GM12878 (cell line): ENCODE measurements around the gene SEL1L. TPM values are rescaled to one million over a fixed set of nuclear protein-coding genes. Genes with fewer than 3 reads are reported as not detected.

ENCODE experiments used
- ATAC-seq: fragments of 200-7000 bp; cut with Tn5 transposase; 3 replicates; pipeline ENCODE4 v1.9.1; 2020; ENCODE audit warnings: mild to moderate bottlenecking, moderate library complexity
- BruUV-seq: library from RNA; stranded (reverse); fragments of 400-500 nt; replicated peaks from 2 replicates; lab custom pipeline; 2021; lab: Mats Ljungman, UMichigan
- CTCF ChIA-PET: fragments of 300-600 bp; sonication (Branson Sonifier 250); formaldehyde crosslinking; extraction: SDS; loops from one replicate; lab custom pipeline; 2021; ENCODE audit warnings: inconsistent platforms; lab: Yijun Ruan, JAX
- POLR2A ChIA-PET: fragments of 350-600 bp; formaldehyde crosslinking; extraction: SDS; loops from one replicate; lab custom pipeline; 2021; ENCODE audit warnings: inconsistent platforms; lab: Charles Lee
- RAD21 ChIA-PET: fragments of 300-600 bp; sonication (Branson Sonifier 250); formaldehyde crosslinking; loops from one replicate; lab custom pipeline; 2023; ENCODE audit warnings: antibody characterized with exemption; ENCODE audit not compliant: unreplicated experiment; lab: Charles Lee
- SMC1A ChIA-PET: fragments of 300-600 bp; sonication (Branson Sonifier 250); formaldehyde crosslinking; loops from one replicate; lab custom pipeline; 2023; ENCODE audit not compliant: unreplicated experiment, uncharacterized antibody; lab: Charles Lee
- DNase-seq: peaks from one replicate; pipeline ENCODE4 v3.0.0-alpha.2; 2011; ENCODE audit warnings: low read depth, low spot score
- FAIRE-seq: peaks from 3 replicates; lab custom pipeline; 2011; peaks lifted over from hg19 to GRCh38; lab: Jason Lieb, UNC
- H2AFZ ChIP-seq: 2 replicates; pipeline ENCODE4 v1.6.0; 2011; ENCODE audit warnings: low read depth, low read length, control low read depth; ENCODE audit not compliant: control insufficient read depth
- H3K27ac ChIP-seq: 2 replicates; pipeline ENCODE4 v1.5.1; 2011; ENCODE audit warnings: control low read depth; ENCODE audit not compliant: control insufficient read depth, insufficient read depth
- H3K27me3 ChIP-seq, 2 experiments: replicated peaks in 1 of 2; 2 replicates each; pipeline versions ENCODE4 v1.6.0 to v1.6.1; 2011; ENCODE audit warnings: low read length in 1 of 2; ENCODE audit not compliant: control insufficient read depth in 2 of 2, insufficient read depth in 2 of 2
- H3K36me3 ChIP-seq, 2 experiments: 2 replicates each; pipeline ENCODE4 v1.5.1; 2011; ENCODE audit warnings: low read length in 1 of 2; ENCODE audit not compliant: control insufficient read depth in 2 of 2, insufficient read depth in 2 of 2
- H3K4me1 ChIP-seq: 2 replicates; pipeline ENCODE4 v1.6.1; 2011; ENCODE audit warnings: mild to moderate bottlenecking, low read length, moderate library complexity, mixed read lengths; ENCODE audit not compliant: control insufficient read depth, insufficient read depth
- H3K4me2 ChIP-seq: 2 replicates; pipeline ENCODE4 v1.6.0; 2011; ENCODE audit warnings: control low read depth; ENCODE audit not compliant: control insufficient read depth, insufficient read depth
- H3K4me3 ChIP-seq: fragments of 200-600 bp; sonication (generic); 2 replicates; pipeline ENCODE4 v1.5.1; 2016
- H3K79me2 ChIP-seq: 2 replicates; pipeline ENCODE4 v1.6.0; 2011; ENCODE audit warnings: low read length; ENCODE audit not compliant: control insufficient read depth, insufficient read depth
- H3K9ac ChIP-seq: 2 replicates; pipeline ENCODE4 v1.8.0; 2011; ENCODE audit warnings: low read length, control low read depth, mixed read lengths; ENCODE audit not compliant: control insufficient read depth, insufficient read depth
- H3K9me3 ChIP-seq: replicated peaks from 3 replicates; pipeline ENCODE4 v1.5.1; 2011; ENCODE audit warnings: mild to moderate bottlenecking, low read length; ENCODE audit not compliant: control insufficient read depth, insufficient read depth
- H4K20me1 ChIP-seq: 2 replicates; pipeline ENCODE4 v1.6.0; 2011; ENCODE audit not compliant: control insufficient read depth, insufficient read depth
- ATF2 ChIP-seq: IDR thresholded peaks from 2 replicates; pipeline ENCODE4 v1.6.1; 2012; ENCODE audit warnings: low read length, inconsistent platforms
- ATF7 ChIP-seq: fragments of 450-650 bp; IDR thresholded peaks from 2 replicates; pipeline ENCODE4 v1.6.1; 2016; ENCODE audit warnings: low read depth, mild to moderate bottlenecking
- CHD4 ChIP-seq: fragments of 200-600 bp; sonication (generic); IDR thresholded peaks from 2 replicates; pipeline ENCODE4 v1.6.1; 2016; ENCODE audit warnings: mild to moderate bottlenecking
- EP300 ChIP-seq, 2 experiments: fragments of 150-350 bp in 1 of 2; IDR thresholded peaks; 2 replicates each; pipeline ENCODE4 v1.6.1; 2011 to 2012; ENCODE audit warnings: low read depth in 2 of 2, low read length in 2 of 2, borderline replicate concordance in 1 of 2, improper control_type of control experiment in 1 of 2, inconsistent platforms in 1 of 2; ENCODE audit not compliant: control insufficient read depth in 1 of 2
- JUNB ChIP-seq: IDR thresholded peaks from 2 replicates; pipeline ENCODE4 v1.6.1; 2016; ENCODE audit warnings: antibody characterized with exemption, mild to moderate bottlenecking
- MEF2B ChIP-seq: fragments of 450-650 bp; IDR thresholded peaks from 2 replicates; pipeline ENCODE4 v1.6.1; 2018; ENCODE audit warnings: mild to moderate bottlenecking, moderate library complexity; ENCODE audit not compliant: partially characterized antibody, poor library complexity, severe bottlenecking
- MLLT1 ChIP-seq: fragments of 450-650 bp; IDR thresholded peaks from 2 replicates; pipeline ENCODE4 v1.6.1; 2016; ENCODE audit warnings: mild to moderate bottlenecking
- NBN ChIP-seq: fragments of 450-650 bp; IDR thresholded peaks from 2 replicates; pipeline ENCODE4 v1.6.1; 2016
- NFIC ChIP-seq: IDR thresholded peaks from 2 replicates; pipeline ENCODE4 v1.6.1; 2012; ENCODE audit warnings: low read depth, mild to moderate bottlenecking, inconsistent platforms, low read length, moderate library complexity
- PML ChIP-seq: IDR thresholded peaks from 2 replicates; pipeline ENCODE4 v1.6.1; 2012; ENCODE audit warnings: low read length, inconsistent platforms
- POLR2A ChIP-seq: IDR thresholded peaks from 2 replicates; pipeline ENCODE4 v1.6.1; 2011; ENCODE audit warnings: low read depth, mild to moderate bottlenecking, low read length
- SKIL ChIP-seq: fragments of 450-650 bp; IDR thresholded peaks from 2 replicates; pipeline ENCODE4 v1.6.1; 2017; ENCODE audit warnings: mild to moderate bottlenecking, low read depth, inconsistent platforms; ENCODE audit not compliant: poor library complexity, severe bottlenecking
- ZNF384 ChIP-seq: IDR thresholded peaks from 2 replicates; pipeline ENCODE4 v1.6.1; 2012; ENCODE audit warnings: low read depth, mild to moderate bottlenecking, low read length, improper control_type of control experiment, borderline replicate concordance
- WGBS: methylation state at CpG from one replicate; pipeline ENCODE4 v1.1.6; 2016; ENCODE audit warnings: low lambda C conversion rate; ENCODE audit not compliant: insufficient replicate concordance, insufficient coverage; ENCODE audit errors: missing lambda C conversion rate; 5-methylcytosine and 5-hydroxymethylcytosine counted together
- in situ Hi-C: fragments of 300-500 bp; cut with MboI; formaldehyde crosslinking; loops from 9 replicates; pipeline ENCODE4 v1.14.3; 2018; ENCODE audit warnings: mixed read lengths
- intact Hi-C: fragments of 100-400 bp; cut with micrococcal nuclease; formaldehyde crosslinking; loops from one replicate; pipeline ENCODE4 v1.14.2; 2022; ENCODE audit not compliant: unreplicated experiment
- polyA plus RNA-seq, 11 experiments: library from polyadenylated mRNA; depleted of rRNA in 4 of 11; unstranded in 6 of 11; stranded (reverse) in 5 of 11; fragments of >200 nt; fragmentation: Nextera tagmentation in 4 of 11; fragmentation: Illumina TruSeq in 1 of 11; extraction: Ambion mirVana in 4 of 11; extraction: Trizol in 1 of 11; gene quantifications; 1 replicate in 1 of 11; 2 replicates in 10 of 11; pipeline versions ENCODE4 v1.2.1 to v1.2.3, GENCODE V29; 2011 to 2016; ENCODE audit warnings: inconsistent platforms in 2 of 11, missing spikeins in 2 of 11, low read depth in 1 of 11
- total RNA-seq, 4 experiments: library from RNA; depleted of rRNA in 3 of 4; stranded (reverse); fragments of >200 nt in 3 of 4; fragmentation: Illumina TruSeq in 1 of 4; extraction: Trizol in 1 of 4; gene quantifications; 2 replicates each; pipeline versions ENCODE4 v1.2.1 to v1.2.3, GENCODE V29; 2013 to 2021
- TF ChIP-seq, protein P1 (sequence below): IDR thresholded peaks from 2 replicates; pipeline ENCODE4 v1.6.1; 2012; ENCODE audit warnings: low read depth, low read length, improper control_type of control experiment

Gene SEL1L
- total and polyA plus RNA-seq, 10 of the 15 experiments (the other 5 are each of a cell fraction or from before 2014, with no cell fraction given), result 13.4 to 57.2 (median 31.7) TPM

- ChIA-PET POLR2A (no interaction called here), SMC1A (no interaction called here), CTCF (no interaction called here), RAD21 (no interaction called here)
- BruUV-seq, result no TSS peak
- Histone ChIP-seq H3K79me2 (peaks cover 2% of the 10 kb centered on the region; the same call in 1 of the 2 replicates), H3K36me3 (peaks cover 7 to 18% of the 10 kb centered on the region in 2 experiments), H3K9me3 (no peaks in the 10 kb centered on the region), H3K9ac (peak overlapping the region; percentile 47; the same call in 1 of the 2 replicates), H3K27ac (peak overlapping the region; percentile 97), H3K27me3 (no peaks in the 10 kb centered on the region), H4K20me1 (no peaks in the 10 kb centered on the region), H3K4me2 (peak overlapping the region; percentile 66), H2AFZ (peak overlapping the region; percentile 5; the same call in 1 of the 2 replicates), H3K4me3 (peak overlapping the region; percentile 56), H3K4me1 (peaks cover 54% of the 10 kb centered on the region)
- ATAC-seq (peak; percentile 64), FAIRE-seq (peak; percentile 44), DNase-seq (peak; percentile 71)
- intact Hi-C loops (no loop called here), in situ Hi-C loops (no loop called here)
- 0% methylated on average over 2 of the region's 2 CpGs for WGBS
- TF ChIP-seq EP300 (IDR thresholded peaks at IDR 0.05; ENCODE audit: borderline replicate concordance in 1 of 2, control insufficient read depth in 1 of 2, low read depth in 2 of 2, low read length in 2 of 2) (peak; percentile 23 to 45; a peak in 1 of 4 replicates), NBN (peak; percentile 86), POLR2A (no peak), PML (peak; percentile 51; the same call in 1 of the 2 replicates), MEF2B (peak; percentile 34), SKIL (peak; percentile 18), ZNF384 (peak; percentile 99), MLLT1 (peak; percentile 47; the same call in 1 of the 2 replicates), ATF7 (peak; percentile 59; the same call in 1 of the 2 replicates), NFIC (peak; percentile 73), JUNB (peak; percentile 39; the same call in 1 of the 2 replicates), ATF2 (peak; percentile 54), CHD4 (no peak)
- TF ChIP-seq, protein P1, sequence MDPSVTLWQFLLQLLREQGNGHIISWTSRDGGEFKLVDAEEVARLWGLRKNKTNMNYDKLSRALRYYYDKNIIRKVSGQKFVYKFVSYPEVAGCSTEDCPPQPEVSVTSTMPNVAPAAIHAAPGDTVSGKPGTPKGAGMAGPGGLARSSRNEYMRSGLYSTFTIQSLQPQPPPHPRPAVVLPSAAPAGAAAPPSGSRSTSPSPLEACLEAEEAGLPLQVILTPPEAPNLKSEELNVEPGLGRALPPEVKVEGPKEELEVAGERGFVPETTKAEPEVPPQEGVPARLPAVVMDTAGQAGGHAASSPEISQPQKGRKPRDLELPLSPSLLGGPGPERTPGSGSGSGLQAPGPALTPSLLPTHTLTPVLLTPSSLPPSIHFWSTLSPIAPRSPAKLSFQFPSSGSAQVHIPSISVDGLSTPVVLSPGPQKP, result no peak
Measured at GRCh38 chr14:81474148-81474492, 59.5 kb downstream of the SEL1L start.
